Middle frontal gyrus (tissue), 1 donor: ENCODE measurements around the gene CIRBP.
A peak's percentile ranks its signal among the peaks of the same experiment; 100 is the strongest.

Experiments used
- DNase-seq: peaks from one replicate; pipeline ENCODE4 v3.0.0-alpha.2; 2015; ENCODE audit warnings: low spot score; ENCODE audit errors: extremely low spot score

The CIRBP gene

DNA sequence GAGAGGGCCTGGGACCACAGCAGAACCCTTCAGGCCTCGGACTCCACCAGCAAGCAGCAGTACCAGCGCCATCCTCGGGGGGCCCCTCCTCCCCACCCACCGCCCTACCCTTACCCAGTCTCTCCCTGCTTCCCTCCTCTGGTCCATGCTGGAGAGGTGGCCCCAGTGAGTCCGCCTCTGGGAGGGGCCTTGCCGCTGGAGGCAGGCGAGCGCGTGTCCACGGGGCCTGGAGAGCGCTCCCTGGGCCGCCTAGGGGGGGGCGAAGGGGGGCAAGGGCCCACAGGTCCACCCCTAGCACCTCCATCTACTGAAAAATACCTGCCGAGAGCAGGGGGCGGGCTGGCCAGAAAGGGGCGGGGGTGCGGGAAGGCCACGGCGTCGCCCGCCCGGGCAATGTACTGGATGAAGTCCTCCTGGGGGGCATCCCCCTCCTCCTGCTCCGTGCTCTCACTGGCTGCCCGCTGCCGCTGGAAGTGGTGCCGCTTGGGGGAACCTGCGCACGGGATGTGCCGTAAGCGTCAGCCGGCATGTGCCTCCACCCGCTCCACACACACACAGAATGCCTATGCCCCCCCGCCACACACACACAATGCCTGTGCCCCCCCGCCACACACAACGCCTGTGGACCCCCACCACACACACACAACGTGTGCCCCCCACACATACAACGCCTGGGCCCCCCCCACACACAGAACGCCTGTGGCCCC is 38.2 kb upstream of the CIRBP start:
- no peak for DNase-seq

DNA sequence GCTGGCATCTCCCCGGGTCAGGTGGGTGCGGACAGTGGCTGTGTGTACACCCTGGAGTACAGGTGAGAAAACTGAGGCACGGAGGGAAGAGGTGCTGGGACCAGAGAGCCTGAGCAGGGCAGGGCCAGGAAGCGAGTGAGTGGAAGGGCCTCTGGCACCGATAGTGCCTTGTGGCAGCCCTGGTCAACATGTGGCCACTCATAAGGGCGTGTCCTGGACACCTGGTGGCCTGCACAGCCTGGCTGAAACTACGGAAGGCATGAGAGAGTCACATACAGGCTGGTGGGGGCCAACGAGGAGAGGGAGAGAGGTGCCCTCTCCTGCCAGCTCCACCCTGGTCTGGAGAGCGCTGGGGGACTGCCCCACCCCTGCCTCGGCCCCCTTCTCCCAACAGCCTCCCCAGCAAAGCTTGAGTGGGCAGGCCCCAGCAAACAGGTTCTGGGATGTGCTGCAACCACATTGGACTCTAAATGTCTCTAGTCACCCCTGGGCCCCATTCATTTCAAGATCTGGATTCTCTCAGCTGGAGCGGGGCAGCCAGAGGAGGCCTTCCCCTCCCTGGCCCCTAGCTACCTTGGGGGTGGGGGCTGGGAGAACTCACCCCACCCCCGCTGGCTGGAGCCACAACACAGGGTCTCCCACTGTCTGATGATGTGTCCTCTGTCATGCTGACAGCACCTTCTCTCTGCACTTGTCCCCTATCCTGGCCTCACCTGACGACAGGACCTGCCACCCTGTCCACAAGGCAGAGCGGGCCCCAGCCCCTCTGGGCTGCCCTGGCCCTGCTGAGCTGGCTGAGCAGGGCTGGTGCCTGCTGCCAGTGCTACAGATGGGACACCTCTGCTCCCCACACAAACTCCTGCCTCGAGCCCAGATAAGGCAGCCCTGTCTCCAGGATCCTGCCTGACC is 37.1 kb upstream of the CIRBP start:
- no peak for DNase-seq

DNA sequence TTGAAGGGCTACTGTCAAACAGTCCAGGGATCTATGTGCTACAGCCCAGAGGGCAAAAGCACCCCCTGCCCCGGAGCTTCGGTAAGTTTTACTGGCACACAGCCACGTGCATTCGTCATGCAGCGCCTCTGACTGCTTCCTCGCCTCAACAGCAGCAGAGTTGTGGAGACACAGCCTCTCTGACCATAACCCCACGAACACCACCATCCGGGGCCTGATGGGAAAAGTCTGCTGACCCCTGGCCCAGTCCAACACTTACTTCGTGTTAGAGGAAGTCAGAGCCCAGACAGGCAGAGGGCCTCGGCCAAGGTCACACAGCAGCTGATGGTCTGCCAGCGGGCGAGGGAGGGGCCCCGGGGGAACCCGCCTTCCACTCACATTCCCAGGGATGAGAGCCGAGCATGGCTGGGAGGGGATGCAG is 36.5 kb upstream of the CIRBP start:
- DNase-seq, result no peak

GRCh38 chr19:1233115-1233667 is 35.9 kb upstream of the CIRBP start:
- DNase-seq, result no peak

DNA sequence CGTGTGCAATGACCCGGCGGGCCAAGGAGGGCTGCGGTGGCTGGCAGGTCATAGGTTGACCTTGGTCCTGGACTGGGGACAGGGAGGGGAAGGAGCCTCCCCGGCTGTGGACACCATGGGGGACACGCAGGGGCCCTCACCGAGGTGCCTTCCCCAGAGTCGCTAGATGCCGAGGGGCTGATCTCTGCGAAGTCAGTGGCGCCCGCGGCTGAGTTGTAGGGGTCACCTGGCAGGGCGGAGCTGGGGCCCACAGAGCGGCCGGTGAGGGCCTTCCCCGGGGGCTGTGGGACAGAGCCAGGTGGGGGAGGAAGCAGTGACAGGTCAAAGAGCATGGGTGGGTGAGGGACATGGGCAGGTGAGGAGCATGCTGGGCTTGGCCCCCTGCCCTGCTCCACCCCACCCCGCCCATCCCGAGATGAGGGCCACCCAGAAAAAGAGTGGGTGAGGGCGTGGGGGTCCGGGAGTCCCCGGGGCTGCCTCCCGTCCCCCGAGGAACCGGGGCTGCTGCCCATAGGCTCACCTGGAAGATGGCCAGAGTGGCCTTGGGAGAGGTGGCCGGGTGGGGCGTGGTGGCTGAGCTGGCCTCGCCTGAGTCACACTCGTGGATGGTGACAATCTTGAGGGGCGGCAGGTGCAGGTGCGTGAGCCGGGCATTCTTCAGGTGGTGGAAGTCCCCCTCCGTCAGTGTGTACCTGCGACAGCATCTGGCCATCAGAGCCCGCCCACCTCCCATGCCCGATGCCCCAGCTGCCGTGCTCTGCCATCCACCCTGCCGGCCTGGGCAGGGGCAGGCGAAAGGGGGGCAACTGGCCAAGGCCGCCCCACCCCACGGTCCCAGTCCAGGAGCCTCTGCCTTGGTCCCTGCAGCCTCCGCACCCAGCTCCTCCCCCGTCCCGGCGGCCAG is 34.8 kb upstream of the CIRBP start:
- DNase-seq, result no peak

DNA sequence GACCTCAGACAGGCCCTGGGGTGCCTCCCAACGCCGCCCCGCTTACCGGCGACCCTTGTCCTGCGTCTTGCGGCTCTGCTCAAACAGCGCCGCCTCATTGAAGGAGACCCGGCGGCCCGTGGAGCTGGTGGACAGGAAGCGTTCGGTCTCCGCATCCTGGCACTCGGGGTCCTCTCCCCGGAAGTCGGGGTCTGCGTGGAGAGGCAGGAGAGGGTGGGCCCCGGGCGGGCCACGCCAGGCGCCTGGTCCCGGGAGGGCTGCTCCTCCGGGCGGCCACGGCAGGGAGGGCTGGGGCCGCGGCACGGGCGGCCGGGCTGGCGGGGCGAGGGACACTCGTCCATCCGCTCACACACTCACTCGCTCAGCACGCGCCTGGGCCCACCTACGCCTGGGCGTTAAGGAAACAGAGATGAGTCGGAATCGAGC is 34.2 kb upstream of the CIRBP start:
- no peak for DNase-seq

GRCh38 chr19:1235625-1236538 is 33.2 kb upstream of the CIRBP start:
- DNase-seq, result no peak

DNA sequence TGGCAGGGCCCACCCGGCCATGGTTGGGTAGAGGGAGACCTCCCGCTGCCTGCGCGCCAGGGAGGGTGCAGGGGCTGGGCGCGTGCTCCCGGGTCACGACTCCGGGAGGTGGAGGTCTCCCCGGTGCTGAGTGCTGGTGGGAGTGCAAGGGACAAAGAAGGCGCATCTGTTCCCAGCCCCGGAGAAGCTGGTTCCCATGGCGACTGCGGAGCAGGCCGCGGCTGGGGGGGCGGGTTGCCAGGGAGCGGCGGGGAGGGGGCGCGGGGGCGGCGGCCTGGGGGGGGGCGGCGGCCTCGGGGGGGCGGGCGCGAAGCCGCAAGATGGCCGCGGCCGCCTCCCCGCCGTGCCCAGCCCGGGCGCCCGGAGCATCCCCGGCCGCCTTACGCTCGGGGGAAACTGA is 32.6 kb upstream of the CIRBP start:
- DNase-seq, result no peak

DNA sequence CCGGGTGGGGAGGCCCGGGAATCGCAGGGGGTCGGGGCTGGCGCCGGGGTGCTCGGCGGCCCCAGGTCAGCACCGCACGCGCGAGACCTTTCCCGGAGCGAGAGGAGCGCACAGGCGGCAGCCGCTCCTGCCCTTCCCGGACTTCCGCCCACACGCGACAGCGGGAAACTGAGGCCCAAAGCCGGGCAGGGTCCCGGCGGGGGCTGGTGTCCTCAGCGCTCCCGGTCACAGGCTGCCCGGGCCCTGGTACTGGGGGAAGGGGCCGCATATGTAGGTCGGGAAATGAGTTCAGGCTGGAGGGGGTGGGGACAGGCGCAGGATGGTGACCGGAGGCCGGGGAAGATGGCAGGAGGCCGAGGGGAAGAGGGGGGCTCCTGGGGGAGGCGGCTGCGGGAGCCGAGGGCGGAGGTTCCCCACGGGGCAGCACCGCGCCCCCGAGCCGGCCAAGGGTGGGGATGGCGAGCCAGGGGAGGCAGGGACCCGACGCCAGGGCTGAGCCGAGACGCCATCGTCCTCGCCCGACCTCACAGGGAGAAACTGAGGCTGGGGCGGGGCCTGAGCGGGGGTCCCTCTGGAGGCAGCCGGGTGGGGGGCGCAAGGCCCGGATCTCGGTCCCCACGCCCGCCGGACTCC is 32.0 kb upstream of the CIRBP start:
- no peak for DNase-seq

GRCh38 chr19:1237754-1238368 is 31.3 kb upstream of the CIRBP start, which contains the start of gene CBARP:
Gene CBARP, minus strand, starts transcription at chr19:1238005. Its CDS starts 1,905 bp downstream, at chr19:1236100.
- DNase-seq, result no peak

DNA sequence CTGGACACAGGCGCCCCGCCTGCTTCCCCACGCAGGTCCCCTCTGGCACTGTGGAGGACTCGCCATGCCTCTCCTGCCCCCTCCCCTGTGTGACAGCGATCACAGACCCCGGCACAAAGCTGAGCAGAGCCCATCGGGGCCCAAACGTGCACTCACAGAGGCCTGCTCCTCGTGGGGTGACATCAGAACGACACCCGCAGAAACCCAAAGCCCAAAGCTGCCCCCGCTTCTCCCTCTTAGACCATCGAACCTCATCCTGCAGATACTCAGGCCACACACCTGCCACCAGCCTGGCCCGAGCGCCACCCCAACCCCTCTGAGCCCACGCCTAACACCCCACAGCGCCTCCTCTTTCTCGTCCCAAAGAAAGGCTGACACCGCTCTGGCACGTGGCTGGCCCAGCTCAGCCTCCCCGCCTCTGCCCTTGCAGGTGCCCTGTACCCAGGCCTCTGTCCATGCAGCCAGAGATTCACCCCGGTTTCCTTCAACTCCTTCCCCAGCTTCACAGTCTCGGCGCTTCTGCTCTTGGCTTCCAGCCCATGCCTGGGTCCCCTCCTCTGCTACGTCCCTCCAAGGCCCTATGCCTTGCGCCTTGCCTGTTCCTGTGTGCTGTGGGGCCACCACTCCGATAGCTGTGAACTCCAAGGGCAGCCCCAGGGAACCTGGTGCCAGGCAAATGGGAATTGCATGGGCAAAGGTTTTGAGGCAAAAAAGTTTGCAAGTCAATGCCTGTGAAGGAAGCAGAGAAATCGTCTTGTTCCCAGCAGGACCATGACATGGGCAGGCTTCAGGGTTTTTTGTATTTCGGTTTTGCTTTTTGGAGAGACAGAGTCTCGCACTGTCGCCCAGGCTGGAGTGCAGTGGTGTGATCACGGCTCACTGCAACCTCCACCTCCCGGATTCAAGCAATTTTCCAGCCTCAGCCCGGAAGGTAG is 30.5 kb upstream of the CIRBP start:
- no peak for DNase-seq

DNA sequence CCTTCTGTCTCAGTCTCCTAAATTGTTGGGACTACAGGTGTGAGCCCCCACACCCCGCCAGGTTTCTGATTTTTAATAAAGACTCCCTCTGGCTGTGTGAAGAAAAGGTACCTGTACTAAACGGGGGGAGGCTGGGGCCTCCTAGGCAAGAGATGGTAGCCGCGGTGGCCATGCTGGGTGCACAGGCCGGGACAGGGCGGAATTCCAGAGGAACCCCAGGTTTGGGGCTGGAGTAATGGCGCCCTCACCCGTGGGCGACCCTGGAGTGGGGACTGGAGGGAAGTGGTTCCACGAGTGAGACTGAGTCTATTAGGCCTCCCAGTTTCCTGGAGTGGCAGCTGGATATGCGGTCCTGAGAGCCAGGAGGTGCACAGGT is 29.7 kb upstream of the CIRBP start:
- DNase-seq, result no peak

- peak; percentile 91 for DNase-seq
These were observed 29.1 kb upstream of the CIRBP start for GRCh38 chr19:1239796-1240737.

DNA sequence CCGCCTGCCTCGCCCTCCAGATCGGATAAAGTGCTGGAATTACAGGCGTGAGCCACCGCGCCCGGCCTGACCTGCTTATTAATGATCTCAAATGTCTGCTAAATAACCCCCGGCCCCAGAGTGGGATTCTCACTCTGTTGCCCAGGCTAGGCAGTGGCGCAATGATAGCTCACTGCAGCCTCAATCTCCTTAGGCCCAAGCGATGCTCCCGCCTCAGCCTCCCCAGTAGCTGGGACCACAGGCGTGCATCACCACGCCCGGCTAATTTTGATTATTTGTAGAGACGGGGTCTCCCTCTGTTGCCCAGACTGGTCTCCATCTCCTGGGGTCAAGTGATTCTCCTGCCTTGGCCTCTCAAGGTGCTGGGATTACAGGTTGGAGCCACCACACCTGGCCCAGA is 28.2 kb upstream of the CIRBP start:
- DNase-seq, result no peak

DNA sequence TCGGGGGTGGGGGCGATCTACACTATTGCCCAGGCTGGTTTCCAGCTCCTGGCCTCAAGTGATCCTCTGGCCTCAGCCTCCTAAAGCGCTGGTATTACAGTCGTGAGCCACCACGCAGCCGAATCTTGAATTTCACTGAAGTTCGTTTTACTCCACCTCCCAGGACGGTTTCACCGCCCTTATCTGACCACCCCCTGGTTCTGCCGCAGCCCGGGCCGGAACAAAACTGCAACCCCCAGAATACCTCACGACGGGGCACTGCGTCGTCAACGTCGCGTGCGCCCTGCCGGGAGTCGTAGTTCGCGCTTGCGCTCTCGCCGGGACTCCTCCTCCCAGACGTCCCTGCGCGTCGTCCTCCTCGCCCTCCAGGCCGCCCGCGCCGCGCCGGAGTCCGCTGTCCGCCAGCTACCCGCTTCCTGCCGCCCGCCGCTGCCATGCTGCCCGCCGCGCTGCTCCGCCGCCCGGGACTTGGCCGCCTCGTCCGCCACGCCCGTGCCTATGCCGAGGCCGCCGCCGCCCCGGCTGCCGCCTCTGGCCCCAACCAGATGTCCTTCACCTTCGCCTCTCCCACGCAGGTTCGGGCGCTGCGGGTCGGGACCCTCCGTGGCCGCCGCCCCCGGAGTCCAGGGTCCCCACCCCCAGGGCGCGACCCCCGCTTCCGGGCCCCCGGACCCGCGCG is 27.6 kb upstream of the CIRBP start, which contains the start of gene ATP5F1D:
Gene ATP5F1D, plus strand, starts transcription at position 335 of the 679 bp plus-strand sequence. Its CDS starts 100 bp downstream, at position 435.
- peak; percentile 86 for DNase-seq
